Lung (tissue), 12 donors: Measurements from ENCODE around the gene SLC6A18. TPM values are rescaled to one million over a fixed set of nuclear protein-coding genes. Genes with fewer than 3 reads are reported as not detected.

Experiments used
- ATAC-seq: fragments of 200-7000 bp; cut with Tn5 transposase; one replicate; pipeline ENCODE4 v1.9.1; 2020; ENCODE audit warnings: moderate number of reproducible peaks; ENCODE audit not compliant: insufficient read depth, low FRiP score
- DNase-seq, 3 donors: peaks; one replicate each; pipeline ENCODE4 v3.0.0-alpha.2; 2013 to 2017
- H3K27ac ChIP-seq, 2 donors: one replicate each; pipeline ENCODE4 v1.5.1; 2013; ENCODE audit warnings: mild to moderate bottlenecking in 2 of 2, moderate library complexity in 2 of 2, control low read depth in 1 of 2, inconsistent platforms in 1 of 2, low read depth in 1 of 2, low read length in 1 of 2
- H3K27me3 ChIP-seq, 3 donors: one replicate each; pipeline ENCODE4 v1.5.1; 2013; ENCODE audit warnings: low read length in 2 of 3; ENCODE audit not compliant: control insufficient read depth in 3 of 3, insufficient read depth in 3 of 3
- H3K36me3 ChIP-seq, 4 donors: one replicate each; pipeline ENCODE4 v1.5.1; 2013; ENCODE audit warnings: low read length in 4 of 4, mild to moderate bottlenecking in 1 of 4, moderate library complexity in 1 of 4; ENCODE audit not compliant: control insufficient read depth in 4 of 4, insufficient read depth in 4 of 4
- H3K4me1 ChIP-seq, 5 donors: one replicate each; pipeline ENCODE4 v1.5.1; 2013; ENCODE audit warnings: low read length in 5 of 5, mild to moderate bottlenecking in 2 of 5, moderate library complexity in 1 of 5; ENCODE audit not compliant: control insufficient read depth in 5 of 5, insufficient read depth in 5 of 5
- H3K4me3 ChIP-seq: one replicate; pipeline ENCODE4 v1.5.1; 2013; ENCODE audit warnings: mild to moderate bottlenecking, control low read depth, moderate library complexity
- H3K9ac ChIP-seq, 2 donors: one replicate each; pipeline ENCODE4 v1.5.1; 2013; ENCODE audit warnings: low read length in 2 of 2, control low read depth in 1 of 2; ENCODE audit not compliant: insufficient read depth in 1 of 2
- H3K9me3 ChIP-seq, 4 donors: one replicate each; pipeline ENCODE4 v1.5.1; 2013; ENCODE audit warnings: low read length in 3 of 4, mild to moderate bottlenecking in 1 of 4, moderate library complexity in 1 of 4; ENCODE audit not compliant: control insufficient read depth in 4 of 4, insufficient read depth in 3 of 4
- CTCF ChIP-seq: IDR thresholded peaks from 2 replicates; pipeline ENCODE4 v1.5.1; 2012; ENCODE audit warnings: mild to moderate bottlenecking; ENCODE audit errors: control extremely low read depth, extremely low read depth
- WGBS, 2 donors: extraction: QIAGEN DNeasy Blood & Tissue Kit; methylation state at CpG; one replicate each; pipeline ENCODE4 v1.1.7; 2013; 5-methylcytosine and 5-hydroxymethylcytosine counted together
- polyA plus RNA-seq, 2 donors: library from polyadenylated mRNA; stranded (reverse); fragments of 200-250 nt; gene quantifications; one replicate each; pipeline ENCODE4 v1.2.1, GENCODE V29; 2013
- total RNA-seq, 2 donors: library from RNA; depleted of rRNA in 1 of 2; stranded (reverse); fragments of >200 nt in 1 of 2; gene quantifications; one replicate each; pipeline ENCODE4 v1.2.1, GENCODE V29; 2014 to 2021
- donor health status: control.
- donor health status: control.
- donor health status: Bipolar disorder and iron deficiency.
- donor health status: healthy.
- donor health status: DM: yes; HTN: yes; CAD: no.

Gene SLC6A18
- total and polyA plus RNA-seq, 4 donors: not detected

GRCh38 chr5:1252681-1253080 lies 27.5 kb downstream of the SLC6A18 start:
- H3K4me3 ChIP-seq: no peak overlapping the region
- peaks cover 0 to 2% (median 0%) of the 10 kb centered on the region in 4 donors for H3K9me3 ChIP-seq
- no peak overlapping the region for H3K9ac ChIP-seq
- H3K27me3 ChIP-seq: peaks cover 0 to 3% (median 0%) of the 10 kb centered on the region in 3 donors
- H3K27ac ChIP-seq: no peak overlapping the region
- DNase-seq (no peak), ATAC-seq (no peak)
- H3K4me1 ChIP-seq: no peaks in the 10 kb centered on the region
- no peak for TF ChIP-seq CTCF
- WGBS, 2 donors: 90 to 97% methylated on average over 6 to 9 of the region's 9 CpGs
- H3K36me3 ChIP-seq: no peaks in the 10 kb centered on the region

- Histone ChIP-seq H3K4me1 (no peaks in the 10 kb centered on the region), H3K27me3 (no peaks in the 10 kb centered on the region), H3K9me3 (peaks cover 0 to 2% (median 0%) of the 10 kb centered on the region in 4 donors), H3K36me3 (no peaks in the 10 kb centered on the region), H3K9ac (no peak overlapping the region), H3K4me3 (no peak overlapping the region), H3K27ac (no peak overlapping the region)
- TF ChIP-seq CTCF: no peak
- 87 to 95% methylated on average over 32 to 33 of the region's 33 CpGs for WGBS, 2 donors
- ATAC-seq: no peak
- DNase-seq: no peak
These were observed 28.4 kb downstream of the SLC6A18 start for GRCh38 chr5:1253456-1254105.

- Histone ChIP-seq H3K4me1 (no peaks in the 10 kb centered on the region), H3K9me3 (peaks cover 0 to 2% (median 0%) of the 10 kb centered on the region in 4 donors), H3K9ac (no peak overlapping the region), H3K27me3 (no peaks in the 10 kb centered on the region), H3K4me3 (no peak overlapping the region), H3K36me3 (no peaks in the 10 kb centered on the region), H3K27ac (no peak overlapping the region)
- 85 to 88% methylated on average over 19 of the region's 19 CpGs for WGBS, 2 donors
- ATAC-seq: no peak
- no peak for TF ChIP-seq CTCF
- no peak for DNase-seq
These were observed 29.0 kb downstream of the SLC6A18 start for GRCh38 chr5:1254196-1254595.

- Histone ChIP-seq H3K4me3 (no peak overlapping the region), H3K27ac (no peak overlapping the region), H3K9me3 (peaks cover 0 to 3% (median 0%) of the 10 kb centered on the region in 4 donors), H3K36me3 (no peaks in the 10 kb centered on the region), H3K4me1 (no peaks in the 10 kb centered on the region), H3K27me3 (no peaks in the 10 kb centered on the region), H3K9ac (no peak overlapping the region)
- ATAC-seq: no peak
- no peak for DNase-seq
- WGBS, 2 donors: 65 to 69% methylated on average over 16 of the region's 16 CpGs
- no peak for TF ChIP-seq CTCF
These were observed 29.9 kb downstream of the SLC6A18 start for GRCh38 chr5:1255081-1255561.
